Endothelial cell of umbilical vein (primary cell): ENCODE results near the gene CNTNAP2. TPM values are rescaled to one million over a fixed set of nuclear protein-coding genes. Genes with fewer than 3 reads are reported as not detected.

Experiments used
- BruUV-seq: library from RNA; stranded (reverse); fragments of 400-500 nt; replicated peaks from 2 replicates; lab custom pipeline; 2021; lab: Mats Ljungman, UMichigan
- CTCF ChIA-PET: fragments of 300-600, 350-600 bp; sonication (Branson Sonifier 250); formaldehyde crosslinking; loops from one replicate; lab custom pipeline; 2021; ENCODE audit warnings: antibody characterized with exemption, inconsistent platforms; lab: Charles Lee
- POLR2A ChIA-PET: fragments of 300-600, 350-600 bp; sonication (Branson Sonifier 250); formaldehyde crosslinking; loops from one replicate; lab custom pipeline; 2021; ENCODE audit warnings: antibody characterized with exemption, inconsistent platforms; lab: Charles Lee
- DNase-seq: peaks from one replicate; pipeline ENCODE4 v3.0.0-alpha.2; 2011; ENCODE audit warnings: low read depth, low spot score
- FAIRE-seq: peaks from 2 replicates; lab custom pipeline; 2011; peaks lifted over from hg19 to GRCh38; lab: Jason Lieb, UNC
- H2AFZ ChIP-seq: 2 replicates; pipeline ENCODE4 v1.6.0; 2012; ENCODE audit warnings: low read depth, low read length, control low read depth, inconsistent platforms
- H3K27ac ChIP-seq: 2 replicates; pipeline ENCODE4 v1.5.1; 2011; ENCODE audit warnings: low read depth, mild to moderate bottlenecking, control low read depth, low read length, moderate library complexity; ENCODE audit not compliant: insufficient read depth
- H3K27me3 ChIP-seq, 2 experiments: 2 replicates each; pipeline versions ENCODE4 v1.6.0 to v1.6.1; 2011; ENCODE audit warnings: low read length in 2 of 2, mixed read lengths in 1 of 2; ENCODE audit not compliant: control insufficient read depth in 2 of 2, insufficient read depth in 2 of 2
- H3K36me3 ChIP-seq, 2 experiments: 2 replicates in 1 of 2; 3 replicates in 1 of 2; pipeline ENCODE4 v1.5.1; 2011; ENCODE audit warnings: low read length in 2 of 2, mild to moderate bottlenecking in 1 of 2, moderate library complexity in 1 of 2; ENCODE audit not compliant: control insufficient read depth in 2 of 2, insufficient read depth in 2 of 2; ENCODE audit errors: extremely low read depth in 1 of 2
- H3K4me1 ChIP-seq: 3 replicates; pipeline ENCODE4 v1.5.1; 2011; ENCODE audit warnings: mild to moderate bottlenecking, low read length; ENCODE audit not compliant: control insufficient read depth, insufficient read depth; ENCODE audit errors: extremely low read depth
- H3K4me2 ChIP-seq: 2 replicates; pipeline ENCODE4 v1.6.1; 2011; ENCODE audit warnings: low read length, control low read depth, mixed read lengths; ENCODE audit not compliant: insufficient read depth
- H3K4me3 ChIP-seq, 3 experiments: fragments of 200-600 bp in 1 of 3; sonication (generic), shearing (Covaris generic) in 1 of 3; replicated peaks in 1 of 3; 2 replicates each; pipeline ENCODE4 v1.5.1; 2011 to 2016; ENCODE audit warnings: control low read depth in 3 of 3, low read length in 3 of 3, mild to moderate bottlenecking in 2 of 3, inconsistent platforms in 1 of 3, low read depth in 1 of 3, moderate library complexity in 1 of 3; ENCODE audit not compliant: insufficient read depth in 1 of 3
- H3K79me2 ChIP-seq: 2 replicates; pipeline ENCODE4 v1.6.0; 2012; ENCODE audit warnings: low read length, inconsistent platforms; ENCODE audit not compliant: control insufficient read depth, insufficient read depth
- H3K9ac ChIP-seq: replicated peaks from 2 replicates; pipeline ENCODE3; 2011; ENCODE audit warnings: low read length, control low read depth; ENCODE audit not compliant: insufficient read depth; ENCODE audit errors: extremely low read depth
- H3K9me1 ChIP-seq: replicated peaks from 3 replicates; pipeline ENCODE4 v1.6.0; 2011; ENCODE audit warnings: mild to moderate bottlenecking, low read length; ENCODE audit not compliant: control insufficient read depth, insufficient read depth; ENCODE audit errors: extremely low read depth
- H3K9me3 ChIP-seq: replicated peaks from 2 replicates; pipeline ENCODE4 v1.5.1; 2012; ENCODE audit warnings: low read length, inconsistent platforms; ENCODE audit not compliant: control insufficient read depth, insufficient read depth
- H4K20me1 ChIP-seq: replicated peaks from 2 replicates; pipeline ENCODE3; 2011; ENCODE audit warnings: mild to moderate bottlenecking, low read length; ENCODE audit not compliant: control insufficient read depth, insufficient read depth; ENCODE audit errors: extremely low read depth
- EZH2 ChIP-seq: IDR thresholded peaks from 2 replicates; pipeline ENCODE4 v1.6.1; 2012; ENCODE audit warnings: borderline replicate concordance, low read depth, mild to moderate bottlenecking, moderate library complexity, low read length, inconsistent platforms; ENCODE audit not compliant: severe bottlenecking
- FOS ChIP-seq: IDR thresholded peaks from 2 replicates; pipeline ENCODE4 v1.6.1; 2011; ENCODE audit warnings: mild to moderate bottlenecking, low read length, moderate library complexity, borderline replicate concordance; ENCODE audit not compliant: insufficient read depth
- MAX ChIP-seq: IDR thresholded peaks from 2 replicates; pipeline ENCODE4 v1.6.1; 2011; ENCODE audit not compliant: insufficient read depth, insufficient read length
- MYC ChIP-seq: IDR thresholded peaks from one replicate; pipeline ENCODE4 v1.6.1; 2011; ENCODE audit warnings: mild to moderate bottlenecking, low read depth, low read length
- POLR2A ChIP-seq: IDR thresholded peaks from 2 replicates; pipeline ENCODE4 v1.6.1; 2012; ENCODE audit warnings: low read depth, mild to moderate bottlenecking, control low read depth, low read length
- POLR2AphosphoS5 ChIP-seq: IDR thresholded peaks from 2 replicates; pipeline ENCODE4 v1.6.1; 2012; ENCODE audit warnings: low read depth, mild to moderate bottlenecking, control low read depth, low read length, moderate library complexity; ENCODE audit not compliant: insufficient read depth
- dilution Hi-C: fragments of 300-500 bp; cut with MboI; formaldehyde crosslinking; loops from one replicate; pipeline ENCODE4 v1.15.0; 2019; ENCODE audit warnings: low sequenced_read_pairs; ENCODE audit not compliant: extremely low pct_ligation_motif_present
- intact Hi-C: fragments of 100-400 bp; cut with micrococcal nuclease; formaldehyde crosslinking; loops from one replicate; pipeline ENCODE4 v1.10.0; 2022
- polyA plus RNA-seq, 4 experiments: library from polyadenylated mRNA; depleted of rRNA in 3 of 4; stranded (reverse) in 3 of 4; unstranded in 1 of 4; fragments of >200 nt; gene quantifications; 2 replicates each; pipeline versions ENCODE4 v1.2.1 to v1.2.3, GENCODE V29; 2011 to 2012; ENCODE audit warnings: missing spikeins in 1 of 4
- total RNA-seq: library from RNA; stranded (reverse); gene quantifications from 2 replicates; pipeline ENCODE4 v1.2.3, GENCODE V29; 2021
- TF ChIP-seq, protein P1 (sequence below), 2 donors: IDR thresholded peaks; 1 replicate in 1 of 2; 2 replicates in 1 of 2; pipeline ENCODE4 v1.5.1; 2011; ENCODE audit warnings: low read length in 2 of 2, mild to moderate bottlenecking in 2 of 2, moderate library complexity in 2 of 2, control low read depth in 1 of 2, inconsistent platforms in 1 of 2, low read depth in 1 of 2; ENCODE audit not compliant: insufficient read depth in 1 of 2; ENCODE audit errors: extremely low read depth in 1 of 2

The CNTNAP2 gene
- total and polyA plus RNA-seq, 2 donors (not counting 3 experiments of a cell fraction or from before 2014, with no cell fraction given) = not detected

- POLR2A ChIA-PET = no interaction called here
- H4K20me1 ChIP-seq = no peaks in the 10 kb centered on the region
- no peaks in the 10 kb centered on the region for H3K9me1 ChIP-seq
- DNase-seq (no peak), FAIRE-seq (no peak)
- H3K4me2 ChIP-seq = no peak overlapping the region
- no peak overlapping the region for H2AFZ ChIP-seq
- H3K9me3 ChIP-seq = peaks cover 5% of the 10 kb centered on the region
- no peak overlapping the region for H3K9ac ChIP-seq
- dilution Hi-C loops = no loop called here
- no peaks in the 10 kb centered on the region for H3K27me3 ChIP-seq
- H3K4me1 ChIP-seq = no peaks in the 10 kb centered on the region
- TF ChIP-seq MAX = no peak
- TF ChIP-seq POLR2A = no peak
- TF ChIP-seq POLR2AphosphoS5 = no peak
- TF ChIP-seq, protein P1, sequence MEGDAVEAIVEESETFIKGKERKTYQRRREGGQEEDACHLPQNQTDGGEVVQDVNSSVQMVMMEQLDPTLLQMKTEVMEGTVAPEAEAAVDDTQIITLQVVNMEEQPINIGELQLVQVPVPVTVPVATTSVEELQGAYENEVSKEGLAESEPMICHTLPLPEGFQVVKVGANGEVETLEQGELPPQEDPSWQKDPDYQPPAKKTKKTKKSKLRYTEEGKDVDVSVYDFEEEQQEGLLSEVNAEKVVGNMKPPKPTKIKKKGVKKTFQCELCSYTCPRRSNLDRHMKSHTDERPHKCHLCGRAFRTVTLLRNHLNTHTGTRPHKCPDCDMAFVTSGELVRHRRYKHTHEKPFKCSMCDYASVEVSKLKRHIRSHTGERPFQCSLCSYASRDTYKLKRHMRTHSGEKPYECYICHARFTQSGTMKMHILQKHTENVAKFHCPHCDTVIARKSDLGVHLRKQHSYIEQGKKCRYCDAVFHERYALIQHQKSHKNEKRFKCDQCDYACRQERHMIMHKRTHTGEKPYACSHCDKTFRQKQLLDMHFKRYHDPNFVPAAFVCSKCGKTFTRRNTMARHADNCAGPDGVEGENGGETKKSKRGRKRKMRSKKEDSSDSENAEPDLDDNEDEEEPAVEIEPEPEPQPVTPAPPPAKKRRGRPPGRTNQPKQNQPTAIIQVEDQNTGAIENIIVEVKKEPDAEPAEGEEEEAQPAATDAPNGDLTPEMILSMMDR (IDR thresholded peaks at IDR 0.05; ENCODE audit: extremely low read depth in 1 of 2, insufficient read depth in 1 of 2, low read depth in 1 of 2, low read length in 2 of 2) = no peak
- TF ChIP-seq MYC = no peak
- TF ChIP-seq FOS = no peak
- no peak for TF ChIP-seq EZH2
- no peak overlapping the region for H3K27ac ChIP-seq
- no TSS peak for BruUV-seq
- H3K4me3 ChIP-seq = no peak overlapping the region
- CTCF ChIA-PET = no interaction called here
- H3K36me3 ChIP-seq = no peaks in the 10 kb centered on the region
- no peaks in the 10 kb centered on the region for H3K79me2 ChIP-seq
- intact Hi-C loops = no loop called here
Observed at GRCh38 chr7:147452816-147453215, 1336.2 kb downstream of the CNTNAP2 start.
